ENCODE results near the gene PLCXD3.

GRCh38 chr5:41526699-41527098, 16.3 kb upstream of the PLCXD3 start:
- no peak for TF ChIP-seq CTCF (IDR thresholded peaks at IDR 0.05)
- no peak for TF ChIP-seq POLR2A (IDR thresholded peaks at IDR 0.05)
